T-helper 17 cell (primary cell): ENCODE results near the gene MAPK1IP1L. TPM values are rescaled to one million over a fixed set of nuclear protein-coding genes. Genes with fewer than 3 reads are reported as not detected.
A peak's percentile ranks its signal among the peaks of the same experiment; 100 is the strongest.
"Not testable (repeated sequence)": the region's sequence is repeated elsewhere in the genome, so short reads cannot be mapped to it uniquely, and the experiment has no call there.

ENCODE experiments used
- ATAC-seq: fragments of 150-1000 bp; cut with Tn5 transposase; 2 replicates; pipeline ENCODE4 v1.10.0; 2021; ENCODE audit warnings: mild to moderate bottlenecking, moderate library complexity
- DNase-seq, 3 donors: peaks; one replicate each; pipeline versions ENCODE4 v3.0.0 to v3.0.0-alpha.2; 2020 to 2021
- H3K9me3 ChIP-seq: one replicate; pipeline ENCODE4 v1.7.0; 2013; ENCODE audit warnings: low read length, mild to moderate bottlenecking; ENCODE audit not compliant: control insufficient read depth, poor library complexity, severe bottlenecking
- H3K27ac Mint-ChIP-seq: one replicate; pipeline ENCODE4 v1.8.0; 2022; ENCODE audit warnings: mild to moderate bottlenecking, moderate library complexity, mixed read lengths
- H3K27me3 Mint-ChIP-seq: one replicate; pipeline ENCODE4 v1.8.0; 2022; ENCODE audit warnings: mixed read lengths
- H3K36me3 Mint-ChIP-seq: one replicate; pipeline ENCODE4 v1.8.0; 2022; ENCODE audit warnings: low read depth, mixed read lengths
- H3K4me1 Mint-ChIP-seq: one replicate; pipeline ENCODE4 v1.8.0; 2022; ENCODE audit warnings: mild to moderate bottlenecking, mixed read lengths
- H3K4me3 Mint-ChIP-seq: one replicate; pipeline ENCODE4 v1.8.0; 2022; ENCODE audit warnings: mild to moderate bottlenecking, moderate library complexity, mixed read lengths
- total RNA-seq, 4 donors: library from RNA in 2 of 4; stranded (reverse) in 2 of 4; gene quantifications; one replicate each; pipeline ENCODE4 v1.2.3 and lab custom pipeline; 2022 to 2026

Gene MAPK1IP1L
- total RNA-seq, 2 donors from 2014 or later, result 154 to 176 TPM

- H3K36me3 Mint-ChIP-seq, result peaks cover 4% of the 10 kb centered on the region
- ATAC-seq (no peak), DNase-seq (no peak)
- H3K27me3 Mint-ChIP-seq, result no peaks in the 10 kb centered on the region
- H3K9me3 ChIP-seq, result no peaks in the 10 kb centered on the region
- H3K4me3 Mint-ChIP-seq, result no peak overlapping the region
- no peak overlapping the region for H3K27ac Mint-ChIP-seq
- peaks cover 3% of the 10 kb centered on the region for H3K4me1 Mint-ChIP-seq
These were observed 7.9 kb upstream of the MAPK1IP1L start for GRCh38 chr14:55043528-55043927.

- Mint-ChIP-seq H3K4me3 (no peak overlapping the region), H3K36me3 (peaks cover 4% of the 10 kb centered on the region), H3K27me3 (no peaks in the 10 kb centered on the region), H3K27ac (no peak overlapping the region), H3K4me1 (no peaks in the 10 kb centered on the region)
- DNase-seq (no peak), ATAC-seq (no peak)
- no peaks in the 10 kb centered on the region for H3K9me3 ChIP-seq
These were observed 6.4 kb upstream of the MAPK1IP1L start for GRCh38 chr14:55045087-55045486.

GRCh38 chr14:55047301-55048053 is 4.0 kb upstream of the MAPK1IP1L start:
- no peaks in the 10 kb centered on the region for H3K27me3 Mint-ChIP-seq
- no peak for ATAC-seq
- no peaks in the 10 kb centered on the region for H3K9me3 ChIP-seq

DNA sequence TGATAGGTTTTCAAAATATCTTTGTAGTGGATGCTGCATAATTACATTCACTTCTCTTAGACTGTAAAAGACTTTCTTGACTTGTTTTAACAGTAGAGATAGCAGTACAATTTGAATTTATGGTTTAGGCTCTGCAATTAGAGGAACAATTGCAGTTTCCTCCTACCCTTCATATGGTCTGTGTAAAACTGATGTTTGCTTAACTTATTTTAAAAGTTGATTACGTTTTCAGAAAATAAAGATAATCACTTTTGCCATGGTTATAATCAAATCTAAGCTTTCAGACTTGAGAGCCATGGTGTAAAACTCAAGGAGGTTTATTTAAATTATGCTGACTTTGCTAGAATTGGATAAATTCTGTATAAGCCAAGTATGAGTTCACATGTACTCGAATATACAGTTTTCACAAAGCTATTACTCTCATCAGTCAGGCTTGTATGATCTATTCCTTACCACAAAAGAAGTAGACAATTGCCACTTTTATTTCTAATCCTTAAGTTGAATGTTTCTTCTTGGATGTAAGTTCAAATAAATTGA is 2.5 kb upstream of the MAPK1IP1L start:
- Mint-ChIP-seq H3K27ac (peak overlapping the region; percentile 45), H3K27me3 (no peaks in the 10 kb centered on the region), H3K36me3 (peaks cover 2% of the 10 kb centered on the region), H3K4me1 (peaks cover 22% of the 10 kb centered on the region), H3K4me3 (no peak overlapping the region)
- ATAC-seq, result no peak
- no peak for DNase-seq
- no peaks in the 10 kb centered on the region for H3K9me3 ChIP-seq

More at GRCh38 chr14:55047301-55048053, 4.0 kb upstream of the MAPK1IP1L start:
- Mint-ChIP-seq H3K4me1 (peaks cover 10% of the 10 kb centered on the region), H3K36me3 (peaks cover 4% of the 10 kb centered on the region), H3K4me3 (no peak overlapping the region), H3K27ac (peak overlapping the region; percentile 21)
- no peak for DNase-seq

DNA sequence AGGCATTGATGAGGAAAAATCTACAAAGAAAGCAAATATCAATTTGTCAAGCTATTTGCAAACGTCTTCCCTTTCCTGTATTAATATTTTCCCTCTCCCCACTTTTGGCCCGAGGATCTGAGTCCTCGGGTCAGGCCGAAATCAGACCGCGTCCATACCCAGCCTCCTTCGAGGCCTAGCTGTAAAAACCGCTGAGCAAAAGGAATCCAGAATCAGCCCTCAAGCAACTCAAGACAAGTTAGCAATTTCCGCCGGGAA is 353 bp upstream of the MAPK1IP1L start:
- H3K36me3 Mint-ChIP-seq, result peaks cover 4% of the 10 kb centered on the region
- H3K4me3 Mint-ChIP-seq, result peak overlapping the region; percentile 90
- ATAC-seq, result peak; percentile 5
- H3K27me3 Mint-ChIP-seq, result no peaks in the 10 kb centered on the region
- H3K9me3 ChIP-seq, result no peaks in the 10 kb centered on the region
- no peak for DNase-seq
- H3K4me1 Mint-ChIP-seq, result peaks cover 29% of the 10 kb centered on the region
- peak overlapping the region; percentile 93 for H3K27ac Mint-ChIP-seq

DNA sequence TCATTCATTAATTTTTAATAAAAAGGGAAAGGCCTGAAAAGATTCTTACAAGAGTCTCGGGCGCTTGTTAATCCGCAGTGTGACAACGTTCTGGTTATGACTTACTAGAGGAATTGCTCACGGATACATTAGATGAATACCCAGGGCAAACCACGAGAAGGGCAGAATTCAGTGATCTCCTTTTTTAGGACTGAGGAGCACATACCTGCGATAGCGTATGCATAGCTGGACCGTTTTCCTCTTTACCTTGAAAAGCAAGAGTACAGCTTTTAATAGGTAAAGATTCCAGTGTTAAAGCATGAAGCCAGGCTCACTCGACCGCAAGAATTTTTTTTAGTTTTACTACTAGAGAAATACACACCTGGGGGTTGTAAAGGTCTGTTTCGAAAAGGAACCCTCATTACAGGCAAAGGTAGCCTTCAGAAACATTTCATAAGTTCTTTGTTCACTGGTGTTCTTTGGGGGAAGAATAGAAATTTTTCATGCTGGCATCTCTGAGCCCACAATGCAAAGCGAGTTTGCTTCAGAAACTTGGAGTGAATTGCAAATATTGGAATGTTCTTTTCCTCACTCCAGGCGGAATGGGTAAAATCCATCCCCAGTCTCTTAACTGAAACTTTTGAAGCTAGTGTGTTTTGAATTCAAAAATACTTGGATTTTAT is 953 bp downstream of the MAPK1IP1L start:
- Mint-ChIP-seq H3K4me1 (peaks cover 29% of the 10 kb centered on the region), H3K27me3 (no peaks in the 10 kb centered on the region), H3K27ac (peak overlapping the region; percentile 93), H3K4me3 (peak overlapping the region; percentile 90), H3K36me3 (peaks cover 4% of the 10 kb centered on the region)
- ATAC-seq, result no peak
- no peaks in the 10 kb centered on the region for H3K9me3 ChIP-seq
- no peak for DNase-seq

- Mint-ChIP-seq H3K27me3 (no peaks in the 10 kb centered on the region), H3K4me3 (peak overlapping the region; percentile 90), H3K27ac (peak overlapping the region; percentile 93), H3K36me3 (peaks cover 4% of the 10 kb centered on the region), H3K4me1 (peaks cover 29% of the 10 kb centered on the region)
- no peak for DNase-seq
- no peak for ATAC-seq
- no peaks in the 10 kb centered on the region for H3K9me3 ChIP-seq
These were observed 1.6 kb downstream of the MAPK1IP1L start for GRCh38 chr14:55053018-55053417.

DNA sequence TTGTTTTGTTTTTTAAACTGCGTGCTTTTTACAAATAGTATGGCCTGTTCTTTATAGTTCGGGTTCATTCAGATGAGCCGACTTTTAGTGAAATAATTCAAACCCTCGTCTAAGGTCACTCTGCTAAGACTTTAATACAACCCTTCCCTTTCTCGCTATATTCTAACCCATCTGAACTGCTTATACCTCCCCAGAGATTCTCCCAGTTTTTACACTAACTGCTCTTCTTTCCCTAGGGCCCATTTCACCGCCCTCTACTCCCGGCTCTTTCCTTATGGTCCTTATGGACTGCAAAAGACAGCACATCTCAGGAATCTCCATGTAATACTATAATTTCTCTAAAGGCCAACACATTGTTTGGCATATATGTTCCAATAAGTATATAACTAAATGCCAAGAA is 2.1 kb downstream of the MAPK1IP1L start:
- Mint-ChIP-seq H3K4me1 (peaks cover 32% of the 10 kb centered on the region), H3K4me3 (peak overlapping the region; percentile 82), H3K36me3 (peaks cover 4% of the 10 kb centered on the region), H3K27ac (peak overlapping the region; percentile 93), H3K27me3 (no peaks in the 10 kb centered on the region)
- no peaks in the 10 kb centered on the region for H3K9me3 ChIP-seq
- no peak for ATAC-seq
- DNase-seq, result no peak

- Mint-ChIP-seq H3K27me3 (no peaks in the 10 kb centered on the region), H3K4me1 (peaks cover 32% of the 10 kb centered on the region), H3K4me3 (peak overlapping the region; percentile 41), H3K36me3 (peaks cover 4% of the 10 kb centered on the region), H3K27ac (peak overlapping the region; percentile 93)
- H3K9me3 ChIP-seq, result no peaks in the 10 kb centered on the region
- DNase-seq (no peak), ATAC-seq (no peak)
These were observed 2.7 kb downstream of the MAPK1IP1L start for GRCh38 chr14:55054098-55054497.

- ATAC-seq (no peak), DNase-seq (no peak)
- H3K27ac Mint-ChIP-seq, result peak overlapping the region; percentile 11
- peaks cover 33% of the 10 kb centered on the region for H3K4me1 Mint-ChIP-seq
- H3K4me3 Mint-ChIP-seq, result no peak overlapping the region
- H3K27me3 Mint-ChIP-seq, result no peaks in the 10 kb centered on the region
- no peaks in the 10 kb centered on the region for H3K9me3 ChIP-seq
- H3K36me3 Mint-ChIP-seq, result peaks cover 4% of the 10 kb centered on the region
These were observed 6.5 kb downstream of the MAPK1IP1L start for GRCh38 chr14:55057919-55058318.

- peak overlapping the region; percentile 56 for H3K4me3 Mint-ChIP-seq
- H3K27ac Mint-ChIP-seq, result peak overlapping the region; percentile 32
- H3K27me3 Mint-ChIP-seq, result no peaks in the 10 kb centered on the region
- peaks cover under 1% of the 10 kb centered on the region for H3K36me3 Mint-ChIP-seq
- no peak for DNase-seq
- no peak for ATAC-seq
- no peaks in the 10 kb centered on the region for H3K9me3 ChIP-seq
- H3K4me1 Mint-ChIP-seq, result peaks cover 25% of the 10 kb centered on the region
These were observed 7.9 kb downstream of the MAPK1IP1L start for GRCh38 chr14:55059333-55059732.

- Mint-ChIP-seq H3K4me1 (peaks cover 21% of the 10 kb centered on the region), H3K36me3 (no peaks in the 10 kb centered on the region), H3K27ac (peak overlapping the region; percentile 87), H3K27me3 (no peaks in the 10 kb centered on the region), H3K4me3 (no peak overlapping the region)
- H3K9me3 ChIP-seq, result no peaks in the 10 kb centered on the region
- DNase-seq, result no peak
- peak; percentile 10 for ATAC-seq
These were observed 11.3 kb downstream of the MAPK1IP1L start for GRCh38 chr14:55062517-55063351.

GRCh38 chr14:55064896-55065295 is 13.4 kb downstream of the MAPK1IP1L start:
- H3K27me3 Mint-ChIP-seq, H3K9me3 ChIP-seq, H3K27ac Mint-ChIP-seq, H3K36me3 Mint-ChIP-seq, ATAC-seq, DNase-seq, H3K4me3 Mint-ChIP-seq: not testable (repeated sequence)
- peaks cover 16% of the 10 kb centered on the region for H3K4me1 Mint-ChIP-seq
